K562 (cell line): ENCODE measurements around the gene RINL. TPM values are rescaled to one million over a fixed set of nuclear protein-coding genes. Genes with fewer than 3 reads are reported as not detected.
A peak's percentile ranks its signal among the peaks of the same experiment; 100 is the strongest.

Experiments used
- ATAC-seq: fragments of 200-7000 bp; cut with Tn5 transposase; 3 replicates; pipeline ENCODE4 v1.9.1; 2020; ENCODE audit warnings: moderate library complexity
- Bru-seq: library from RNA; stranded (reverse); fragments of 400-500 nt; gene quantifications from one replicate; lab custom pipeline; 2021; lab: Mats Ljungman, UMichigan
- BruChase-seq, 2 experiments: library from RNA; stranded (reverse); fragments of 400-500 nt; gene quantifications; one replicate each; lab custom pipeline; 2021; lab: Mats Ljungman, UMichigan
- BruUV-seq: library from RNA; stranded (reverse); fragments of 400-500 nt; replicated peaks from 2 replicates; lab custom pipeline; 2021; lab: Mats Ljungman, UMichigan
- CTCF ChIA-PET: fragments of 300-600 bp; formaldehyde crosslinking; extraction: SDS; loops from one replicate; lab custom pipeline; 2021; ENCODE audit warnings: low intra/inter-chr PET ratio; lab: Yijun Ruan, JAX
- POLR2A ChIA-PET: fragments of 300-600, 350-650 bp; sonication (Branson Sonifier 250); formaldehyde crosslinking; extraction: SDS; loops from one replicate; lab custom pipeline; 2021; ENCODE audit warnings: antibody characterized with exemption, inconsistent platforms; lab: Yijun Ruan, JAX
- DNase-seq, 4 experiments: peaks; one replicate each; pipeline versions ENCODE4 v3.0.0 to v3.0.0-alpha.2; 2011 to 2018; ENCODE audit warnings: low spot score in 3 of 4, mixed read lengths in 3 of 4; ENCODE audit errors: extremely low read depth in 1 of 4
- FAIRE-seq: peaks from 2 replicates; lab custom pipeline; 2011; peaks lifted over from hg19 to GRCh38; lab: Jason Lieb, UNC
- H2AFZ ChIP-seq: 2 replicates; pipeline ENCODE4 v1.6.0; 2011; ENCODE audit warnings: low read depth, low read length, control low read depth, inconsistent platforms
- H3K27ac ChIP-seq: fragments of 200-600 bp; 3 replicates; pipeline ENCODE4 v1.8.0; 2011; ENCODE audit warnings: low read depth, mild to moderate bottlenecking, control low read depth, inconsistent platforms, low read length, moderate library complexity, mixed read lengths; ENCODE audit errors: extremely low read depth
- H3K27me3 ChIP-seq, 2 experiments: fragments of 300-600 bp in 1 of 2; 2 replicates in 1 of 2; 3 replicates in 1 of 2; pipeline versions ENCODE4 v1.6.0 to v1.8.0; 2011; ENCODE audit warnings: inconsistent platforms in 2 of 2, low read length in 2 of 2, mild to moderate bottlenecking in 1 of 2, mixed read lengths in 1 of 2, moderate library complexity in 1 of 2; ENCODE audit not compliant: control insufficient read depth in 2 of 2, insufficient read depth in 2 of 2
- H3K36me3 ChIP-seq: fragments of 300-600 bp; 3 replicates; pipeline ENCODE4 v1.8.0; 2011; ENCODE audit warnings: mild to moderate bottlenecking, low read length, inconsistent platforms; ENCODE audit not compliant: control insufficient read depth, insufficient read depth
- H3K4me1 ChIP-seq, 2 experiments: fragments of 200-600 bp in 1 of 2; replicated peaks in 1 of 2; 2 replicates in 1 of 2; 3 replicates in 1 of 2; pipeline versions ENCODE4 v1.5.1 to v1.8.0; 2011; ENCODE audit warnings: inconsistent platforms in 2 of 2, low read length in 2 of 2, mild to moderate bottlenecking in 1 of 2, mixed read lengths in 1 of 2, moderate library complexity in 1 of 2; ENCODE audit not compliant: control insufficient read depth in 2 of 2, insufficient read depth in 2 of 2
- H3K4me2 ChIP-seq: 2 replicates; pipeline ENCODE4 v1.6.1; 2011; ENCODE audit warnings: low read length, control low read depth, inconsistent platforms, mixed read lengths; ENCODE audit not compliant: insufficient read depth
- H3K4me3 ChIP-seq: fragments of 200-600 bp; sonication (generic), shearing (Covaris generic); 2 replicates; pipeline ENCODE4 v1.5.1; 2016; ENCODE audit warnings: control low read depth, inconsistent platforms
- H3K79me2 ChIP-seq: fragments of 200-600 bp; 3 replicates; pipeline ENCODE4 v1.8.0; 2011; ENCODE audit warnings: low read length, inconsistent platforms; ENCODE audit not compliant: control insufficient read depth, insufficient read depth
- H3K9ac ChIP-seq, 2 experiments: 2 replicates each; pipeline versions ENCODE4 v1.6.0 to v1.6.1; 2011; ENCODE audit warnings: low read depth in 2 of 2, low read length in 2 of 2, control low read depth in 1 of 2, inconsistent platforms in 1 of 2, mild to moderate bottlenecking in 1 of 2, mixed read lengths in 1 of 2; ENCODE audit not compliant: insufficient read depth in 1 of 2
- H3K9me1 ChIP-seq: one replicate; pipeline ENCODE4 v1.6.0; 2011; ENCODE audit warnings: inconsistent platforms, mild to moderate bottlenecking, low read length, moderate library complexity; ENCODE audit not compliant: control insufficient read depth, insufficient read depth
- H3K9me3 ChIP-seq: replicated peaks from 2 replicates; pipeline ENCODE4 v1.5.1; 2011; ENCODE audit warnings: low read depth, low read length, inconsistent platforms; ENCODE audit not compliant: control insufficient read depth, insufficient read depth
- H4K20me1 ChIP-seq: replicated peaks from 2 replicates; pipeline ENCODE4 v1.6.1; 2011; ENCODE audit warnings: low read length, inconsistent platforms, mixed read lengths; ENCODE audit not compliant: control insufficient read depth, insufficient read depth
- ARID4B ChIP-seq: sonication (generic); formaldehyde crosslinking; IDR thresholded peaks from 2 replicates; pipeline ENCODE4 v1.8.0; 2022; ENCODE audit warnings: mild to moderate bottlenecking, missing genetic modification reagents
- ATF4 ChIP-seq: fragments of 450-650 bp; formaldehyde crosslinking; IDR thresholded peaks from 2 replicates; pipeline ENCODE4 v1.4.0; 2022; ENCODE audit warnings: mild to moderate bottlenecking, moderate library complexity
- ELF4 ChIP-seq: fragments of 450-650 bp; formaldehyde crosslinking; IDR thresholded peaks from 2 replicates; pipeline ENCODE4 v1.4.0; 2022; ENCODE audit warnings: missing genetic modification characterization
- PBX2 ChIP-seq, 2 experiments: IDR thresholded peaks in 1 of 2; conservative IDR thresholded peaks in 1 of 2; 2 replicates each; pipeline ENCODE4 v1.6.1; 2016; ENCODE audit warnings: low read depth in 2 of 2, mild to moderate bottlenecking in 1 of 2, missing compliant biosample characterization in 1 of 2, missing genetic modification characterization in 1 of 2, moderate library complexity in 1 of 2
- whole genome bisulfite sequencing: fragments of 100-300 bp; shearing (Covaris generic); methylation state at CpG from one replicate; pipeline ENCODE4 v1.1.6; 2016; ENCODE audit warnings: low coverage, mixed read lengths; ENCODE audit not compliant: insufficient coverage; ENCODE audit errors: missing lambda C conversion rate; 5-methylcytosine and 5-hydroxymethylcytosine counted together
- in situ Hi-C: fragments of 300-500 bp; cut with MboI; formaldehyde crosslinking; loops from 4 replicates; pipeline ENCODE4 v1.15.0; 2018; ENCODE audit warnings: inconsistent platforms, mixed read lengths
- intact Hi-C: fragments of 100-400 bp; cut with micrococcal nuclease; formaldehyde crosslinking; loops from 2 replicates; pipeline ENCODE4 v1.14.2; 2022
- long read RNA-seq, 3 experiments: library from polyadenylated mRNA in 2 of 3; library from RNA in 1 of 3; unstranded in 2 of 3; stranded (forward) in 1 of 3; transcript quantifications; one replicate each; pipeline ENCODE4 v2.0.0, GENCODE V29; 2019 to 2022
- polyA minus RNA-seq, 3 experiments: library from RNA; depleted of rRNA, polyadenylated mRNA; stranded (reverse); fragments of >200 nt; gene quantifications; 2 replicates each; pipeline ENCODE4 v1.2.3, GENCODE V29; 2011
- polyA plus RNA-seq, 8 experiments: library from polyadenylated mRNA; depleted of rRNA in 4 of 8; stranded (reverse) in 5 of 8; unstranded in 3 of 8; fragments of >200 nt; fragmentation: Nextera tagmentation in 2 of 8; fragmentation: Illumina TruSeq in 1 of 8; extraction: Ambion mirVana in 2 of 8; extraction: Trizol in 1 of 8; gene quantifications; 2 replicates each; pipeline versions ENCODE4 v1.2.1 to v1.2.3, GENCODE V29; 2011 to 2014; ENCODE audit warnings: inconsistent platforms in 1 of 8, missing spikeins in 1 of 8
- total RNA-seq, 7 experiments: library from RNA; depleted of rRNA in 6 of 7; stranded (reverse); fragments of >200 nt in 6 of 7; fragmentation: Illumina TruSeq in 2 of 7; extraction: Trizol in 2 of 7; gene quantifications; 2 replicates each; pipeline versions ENCODE4 v1.2.1 to v1.2.3, GENCODE V29; 2011 to 2021; ENCODE audit warnings: low replicate concordance in 1 of 7

The RINL gene
- total RNA-seq (2011; cell fraction: chromatin; rRNA removed; ENCODE audit: low replicate concordance): 12.5 and 23.7 TPM in 2 replicates
- total RNA-seq (2011; cell fraction: nucleolus; rRNA removed): 11.8 and 15.2 TPM in 2 replicates
- 11.6 and 13.7 TPM in 2 replicates for total RNA-seq (2011; cell fraction: nucleoplasm; rRNA removed)
- 5.1 TPM in 2 replicates for total RNA-seq (2014; rRNA removed)
- total RNA-seq (2014; rRNA removed; fragmentation: Illumina TruSeq; extraction: Trizol): 3.1 and 3.7 TPM in 2 replicates
- 4.1 and 5.3 TPM in 2 replicates for total RNA-seq (2015; rRNA removed; fragmentation: Illumina TruSeq; extraction: Trizol)
- 5.9 and 6.2 TPM in 2 replicates for total RNA-seq (2021)
- 10.9 and 17.3 TPM in 2 replicates for polyA plus RNA-seq (2011; rRNA removed)
- polyA plus RNA-seq (2011; cell fraction: cytosol; rRNA removed): 10.6 and 12.7 TPM in 2 replicates
- 18.6 and 22.5 TPM in 2 replicates for polyA plus RNA-seq (2011; cell fraction: nucleus; rRNA removed)
- polyA plus RNA-seq (2012): 5.2 and 22.0 TPM in 2 replicates
- polyA plus RNA-seq (2014; fragmentation: Illumina TruSeq; extraction: Trizol): 3.8 and 4.9 TPM in 2 replicates
- polyA plus RNA-seq (2014; fragmentation: Nextera tagmentation; extraction: Ambion mirVana): 1 to 10 TPM in 1 of 2 experiments, under 1 TPM in 1; 0.82 to 1.1 TPM
- 4.9 and 5.0 TPM in 2 replicates for polyA plus RNA-seq (2014; rRNA removed)
- 4.1 and 5.7 TPM in 2 replicates for polyA minus RNA-seq (2011; rRNA and poly(A)+ RNA removed)
- 3.1 and 8.8 TPM in 2 replicates for polyA minus RNA-seq (2011; cell fraction: cytosol; rRNA and poly(A)+ RNA removed)
- 6.2 and 11.0 TPM in 2 replicates for polyA minus RNA-seq (2011; cell fraction: nucleus; rRNA and poly(A)+ RNA removed)
- Bru-seq, nascent RNA: percentile 43 among the genes with signal in this experiment
- percentile 42 among the genes with signal in this experiment for BruChase-seq, experiment 1, labeled RNA remaining after a 2-hour chase
- BruChase-seq, experiment 2, labeled RNA remaining after a 6-hour chase: percentile 48 among the genes with signal in this experiment
- long read RNA-seq, experiment 1, partial matches to known transcripts: 6 of 7 reads
- long read RNA-seq, experiment 1, other reads (novel, unspliced or antisense): 1 of 7 reads
- long read RNA-seq, experiment 2, partial matches to known transcripts: 1 of 5 reads
- long read RNA-seq, experiment 2, other reads (novel, unspliced or antisense): 3 of 5 reads
- long read RNA-seq, experiment 3: 0 reads

GRCh38 chr19:38877781-38878574 lies at the start of gene RINL:
Gene RINL (minus strand): TSS chr19:38878275. CDS start chr19:38876742, 1,533 bp downstream.
- Histone ChIP-seq H3K9me3 (no peaks in the 10 kb centered on the region), H3K27ac (peak within 1 kb of the TSS; percentile 8), H4K20me1 (no peaks in the 10 kb centered on the region), H2AFZ (peak within 1 kb of the TSS; percentile 83), H3K9me1 (no peaks in the 10 kb centered on the region), H3K9ac (peak within 1 kb of the TSS; percentile 9 to 87; a peak in 3 of 4 replicates), H3K4me1 (peaks cover 16 to 53% of the 10 kb centered on the region in 2 experiments; a peak in 4 of 5 replicates), H3K36me3 (peaks cover 5% of the 10 kb centered on the region; the same call in 1 of the 3 replicates), H3K4me2 (peak within 1 kb of the TSS; percentile 73), H3K27me3 (no peaks in the 10 kb centered on the region), H3K4me3 (peak within 1 kb of the TSS; percentile 28), H3K79me2 (no peaks in the 10 kb centered on the region)
- in situ Hi-C loops (no loop called here), intact Hi-C loops (no loop called here)
- ChIA-PET POLR2A (interaction anchor here (0.6 to 3.9 kb wide), 6 partner anchors 9 to 309 kb away, joined by 3 to 17 read pairs (median 3); no protein-coding TSS in a partner anchor), CTCF (no interaction called here)
- FAIRE-seq: peak; percentile 83
- DNase-seq: peak; percentile 48 to 61 (median 52)
- no TSS peak for BruUV-seq
- WGBS: 13% methylated on average over 5 of the region's 11 CpGs
- peak; percentile 82 for ATAC-seq
- no peak for TF ChIP-seq PBX2 (CRISPR knock-in tag; IDR thresholded peaks at IDR 0.05; ENCODE audit: low read depth)
- no peak for TF ChIP-seq PBX2 (tag; conservative IDR thresholded peaks at IDR 0.05; ENCODE audit: low read depth)
- 0 out of 2 replicates have a peak, but pooled peaks have one; percentile 41 for TF ChIP-seq ARID4B
- 0 out of 2 replicates have a peak, but pooled peaks have one; percentile 64 for TF ChIP-seq ELF4 (CRISPR knock-in tag)
- TF ChIP-seq ATF4 (CRISPR knock-in tag): no peak
